Colonic mucosa (tissue), 4 donors: ENCODE results near the gene HEYL. TPM values are rescaled to one million over a fixed set of nuclear protein-coding genes. Genes with fewer than 3 reads are reported as not detected.

ENCODE experiments used
- DNase-seq: peaks from one replicate; pipeline ENCODE4 v3.0.0-alpha.2; 2020
- H3K27ac ChIP-seq: fragments of 200-600 bp; one replicate; pipeline ENCODE4 v1.8.0; 2021
- H3K27me3 ChIP-seq: fragments of 200-600 bp; one replicate; pipeline ENCODE4 v1.8.0; 2021
- H3K36me3 ChIP-seq: fragments of 200-600 bp; one replicate; pipeline ENCODE4 v1.8.0; 2021
- H3K4me1 ChIP-seq: fragments of 200-600 bp; one replicate; pipeline ENCODE4 v1.8.0; 2021; ENCODE audit warnings: mild to moderate bottlenecking
- H3K4me3 ChIP-seq: fragments of 200-600 bp; one replicate; pipeline ENCODE4 v1.8.0; 2021
- H3K9ac ChIP-seq, 2 donors: one replicate each; pipeline ENCODE4 v1.7.0; 2013; ENCODE audit warnings: control low read depth in 2 of 2, low read depth in 2 of 2, low read length in 2 of 2
- H3K9me3 ChIP-seq: fragments of 200-600 bp; one replicate; pipeline ENCODE4 v1.8.0; 2021
- intact Hi-C: fragments of 100-400 bp; cut with DNase I; formaldehyde crosslinking; loops from one replicate; pipeline ENCODE4 v1.14.1; 2022
- total RNA-seq, 2 donors: library from RNA; stranded (reverse); fragmentation: NEBNext Ultra II Directional in 1 of 2; extraction: Animal tissue kit (Norgen Biotek cat#: 25700) in 1 of 2; gene quantifications; one replicate each; pipeline ENCODE4 v1.2.1, GENCODE V29; 2021
- TF ChIP-seq, protein P1 (sequence below): fragments of 200-600 bp; IDR thresholded peaks from one replicate; pipeline ENCODE4 v1.8.0; 2022; ENCODE audit warnings: antibody characterized with exemption, mild to moderate bottlenecking
- donor health status: healthy.
- donor health status: DM: no; HTN: no; CAD: no.
- donor health status: DM: no; HTN: no; CAD: no.

HEYL gene
- total RNA-seq, 2 donors from 2014 or later = 0.91 to 2.4 TPM

DNA sequence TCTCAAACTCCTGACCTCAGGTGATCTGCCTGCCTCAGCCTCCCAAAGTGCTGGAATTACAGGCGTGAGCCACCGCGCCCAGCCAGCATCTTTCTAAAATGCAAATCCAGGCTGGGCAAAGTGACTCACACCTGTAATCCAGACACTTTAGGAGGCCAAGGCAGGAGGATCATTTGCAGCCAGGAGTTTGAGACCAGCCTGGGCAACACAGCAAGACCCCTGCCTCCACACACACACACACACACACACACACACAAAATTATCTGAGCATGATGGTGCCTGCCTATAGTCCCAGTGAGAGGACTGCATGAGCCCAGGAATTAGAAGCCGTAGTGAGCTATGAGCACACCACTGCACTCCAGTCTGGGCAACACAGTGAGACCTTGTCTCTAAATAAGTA lies 46.1 kb downstream of the HEYL start:
- Histone ChIP-seq H3K4me1 (no peaks in the 10 kb centered on the region), H3K9me3 (no peaks in the 10 kb centered on the region), H3K36me3 (no peaks in the 10 kb centered on the region), H3K9ac (no peak overlapping the region), H3K27ac (no peak overlapping the region), H3K27me3 (no peaks in the 10 kb centered on the region), H3K4me3 (no peak overlapping the region)
- no peak for DNase-seq
- TF ChIP-seq, protein P1, sequence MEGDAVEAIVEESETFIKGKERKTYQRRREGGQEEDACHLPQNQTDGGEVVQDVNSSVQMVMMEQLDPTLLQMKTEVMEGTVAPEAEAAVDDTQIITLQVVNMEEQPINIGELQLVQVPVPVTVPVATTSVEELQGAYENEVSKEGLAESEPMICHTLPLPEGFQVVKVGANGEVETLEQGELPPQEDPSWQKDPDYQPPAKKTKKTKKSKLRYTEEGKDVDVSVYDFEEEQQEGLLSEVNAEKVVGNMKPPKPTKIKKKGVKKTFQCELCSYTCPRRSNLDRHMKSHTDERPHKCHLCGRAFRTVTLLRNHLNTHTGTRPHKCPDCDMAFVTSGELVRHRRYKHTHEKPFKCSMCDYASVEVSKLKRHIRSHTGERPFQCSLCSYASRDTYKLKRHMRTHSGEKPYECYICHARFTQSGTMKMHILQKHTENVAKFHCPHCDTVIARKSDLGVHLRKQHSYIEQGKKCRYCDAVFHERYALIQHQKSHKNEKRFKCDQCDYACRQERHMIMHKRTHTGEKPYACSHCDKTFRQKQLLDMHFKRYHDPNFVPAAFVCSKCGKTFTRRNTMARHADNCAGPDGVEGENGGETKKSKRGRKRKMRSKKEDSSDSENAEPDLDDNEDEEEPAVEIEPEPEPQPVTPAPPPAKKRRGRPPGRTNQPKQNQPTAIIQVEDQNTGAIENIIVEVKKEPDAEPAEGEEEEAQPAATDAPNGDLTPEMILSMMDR = no peak
- intact Hi-C loops = no loop called here

- TF ChIP-seq, protein P1 = no peak
- intact Hi-C loops = no loop called here
- Histone ChIP-seq H3K9ac (no peak overlapping the region), H3K4me3 (no peak overlapping the region), H3K27me3 (no peaks in the 10 kb centered on the region), H3K36me3 (no peaks in the 10 kb centered on the region), H3K9me3 (no peaks in the 10 kb centered on the region), H3K4me1 (no peaks in the 10 kb centered on the region), H3K27ac (no peak overlapping the region)
- no peak for DNase-seq
Measured at GRCh38 chr1:39592069-39592468, 47.4 kb downstream of the HEYL start.

DNA sequence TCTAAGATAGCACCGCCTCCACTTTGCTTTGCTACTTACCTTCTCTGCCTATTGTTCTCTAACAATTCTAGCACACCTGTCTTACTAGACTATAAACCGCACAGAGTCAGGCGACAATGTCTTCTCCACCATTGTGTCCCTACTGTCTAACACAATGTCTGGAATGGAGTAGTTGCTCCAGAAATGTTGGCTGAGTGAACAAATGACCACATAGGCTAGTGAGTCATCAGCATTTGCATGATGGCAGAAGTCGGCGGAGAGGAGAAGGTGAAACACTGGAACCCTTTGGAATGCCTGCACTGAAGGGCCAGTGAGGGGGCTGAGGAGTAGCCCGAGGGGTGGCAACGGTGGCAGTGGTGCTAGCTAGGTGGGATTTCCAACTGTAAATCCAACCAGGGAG lies 48.9 kb downstream of the HEYL start:
- no peak overlapping the region for H3K4me3 ChIP-seq
- intact Hi-C loops = no loop called here

GRCh38 chr1:39585933-39586332 lies 53.5 kb downstream of the HEYL start:
- DNase-seq = no peak
- H3K9ac ChIP-seq = no peak overlapping the region

More for the DNA sequence above, 48.9 kb downstream of the HEYL start:
- Histone ChIP-seq H3K9ac (no peak overlapping the region), H3K9me3 (no peaks in the 10 kb centered on the region), H3K4me1 (no peaks in the 10 kb centered on the region), H3K27ac (no peak overlapping the region), H3K27me3 (no peaks in the 10 kb centered on the region), H3K36me3 (no peaks in the 10 kb centered on the region)
- no peak for DNase-seq
- TF ChIP-seq, protein P1 = no peak

DNA sequence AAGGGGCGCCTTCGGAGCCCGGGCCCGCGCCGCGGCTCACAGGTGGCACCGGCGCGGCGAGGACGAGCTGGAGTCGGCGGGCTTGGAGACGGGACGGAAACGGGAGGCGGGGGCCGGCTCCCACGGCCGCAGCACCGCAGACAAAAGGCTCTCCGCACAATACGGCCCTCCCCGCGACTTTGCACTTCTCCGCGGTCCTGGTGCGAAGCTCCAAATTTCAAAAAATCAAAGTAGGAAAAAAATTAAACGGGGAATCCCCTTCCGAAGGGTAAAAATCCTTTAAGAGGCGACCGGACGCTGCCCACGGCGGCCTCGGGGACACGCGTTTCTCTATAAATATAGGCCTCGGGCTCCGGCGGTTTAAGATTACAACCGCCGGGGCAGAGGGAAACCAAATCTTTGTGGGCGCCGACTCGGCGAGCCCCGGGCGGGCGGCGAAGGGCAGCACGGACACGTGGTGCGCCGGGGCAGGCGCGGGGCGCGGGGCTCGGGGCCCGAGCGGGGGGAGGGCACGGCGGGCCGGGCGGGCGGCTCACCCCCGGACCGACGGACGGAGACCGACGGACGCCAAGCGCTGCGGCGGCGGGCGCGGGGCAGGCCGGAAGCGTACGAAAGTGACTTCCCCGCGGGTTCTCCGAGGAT lies 63.3 kb downstream of the HEYL start:
- DNase-seq = peak; percentile 37
- Histone ChIP-seq H3K9ac (peak overlapping the region; percentile 76 to 85), H3K9me3 (no peaks in the 10 kb centered on the region), H3K4me1 (peaks cover 20% of the 10 kb centered on the region), H3K27ac (peak overlapping the region; percentile 69), H3K36me3 (peaks cover 7% of the 10 kb centered on the region), H3K4me3 (peak overlapping the region; percentile 84), H3K27me3 (no peaks in the 10 kb centered on the region)
- intact Hi-C loops = no loop called here
- TF ChIP-seq, protein P1 = no peak

More at GRCh38 chr1:39585933-39586332, 53.5 kb downstream of the HEYL start:
- Histone ChIP-seq H3K4me1 (no peaks in the 10 kb centered on the region), H3K9me3 (no peaks in the 10 kb centered on the region), H3K27ac (no peak overlapping the region), H3K36me3 (no peaks in the 10 kb centered on the region), H3K27me3 (no peaks in the 10 kb centered on the region), H3K4me3 (no peak overlapping the region)
- intact Hi-C loops = no loop called here
- TF ChIP-seq, protein P1 = no peak
